ENCODE measurements around the gene GREM1.

The GREM1 gene

DNA sequence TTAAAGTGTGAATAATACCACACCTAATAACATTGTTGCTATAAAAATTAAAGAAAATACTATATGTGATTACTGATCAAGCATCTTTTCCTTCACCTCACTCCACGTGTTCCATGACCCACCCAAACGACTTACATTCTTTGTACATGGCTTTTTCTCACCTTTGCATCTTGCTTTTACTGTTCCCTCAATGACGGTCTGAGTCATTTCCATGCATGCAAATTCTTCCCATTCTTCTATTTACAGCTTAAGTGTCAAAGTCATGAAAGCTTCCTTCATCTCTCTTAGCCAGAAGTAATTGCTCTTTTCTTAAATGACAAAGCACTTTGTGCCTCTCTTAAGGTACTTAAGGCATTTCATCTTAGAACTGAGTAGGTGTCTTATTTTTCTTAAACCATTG is 64.0 kb downstream of the GREM1 start:
- DNase-seq, result no peak

GRCh38 chr15:32784581-32784980 is 66.8 kb downstream of the GREM1 start:
- DNase-seq, result no peak

GRCh38 chr15:32786906-32787305 is 69.1 kb downstream of the GREM1 start:
- no peak for DNase-seq

DNA sequence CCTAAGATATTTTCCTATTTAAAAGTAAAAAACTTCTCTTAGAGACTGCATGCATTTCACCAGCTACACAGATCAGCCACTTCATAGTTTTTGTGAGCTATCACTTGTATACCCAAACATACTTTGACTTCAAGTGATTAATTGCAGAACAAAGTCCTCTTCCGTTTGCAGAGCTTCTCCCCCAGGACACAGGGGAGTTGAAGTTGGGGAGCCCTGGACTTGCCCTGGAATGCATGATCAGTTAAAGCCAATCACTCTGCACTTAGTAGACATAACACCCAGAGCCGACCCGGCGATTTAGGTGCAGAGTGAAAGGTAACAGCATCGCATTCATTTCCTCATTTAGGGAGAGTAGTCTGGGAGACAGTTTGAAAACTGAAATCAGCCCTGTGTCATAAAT is 70.1 kb downstream of the GREM1 start:
- DNase-seq, result no peak

DNA sequence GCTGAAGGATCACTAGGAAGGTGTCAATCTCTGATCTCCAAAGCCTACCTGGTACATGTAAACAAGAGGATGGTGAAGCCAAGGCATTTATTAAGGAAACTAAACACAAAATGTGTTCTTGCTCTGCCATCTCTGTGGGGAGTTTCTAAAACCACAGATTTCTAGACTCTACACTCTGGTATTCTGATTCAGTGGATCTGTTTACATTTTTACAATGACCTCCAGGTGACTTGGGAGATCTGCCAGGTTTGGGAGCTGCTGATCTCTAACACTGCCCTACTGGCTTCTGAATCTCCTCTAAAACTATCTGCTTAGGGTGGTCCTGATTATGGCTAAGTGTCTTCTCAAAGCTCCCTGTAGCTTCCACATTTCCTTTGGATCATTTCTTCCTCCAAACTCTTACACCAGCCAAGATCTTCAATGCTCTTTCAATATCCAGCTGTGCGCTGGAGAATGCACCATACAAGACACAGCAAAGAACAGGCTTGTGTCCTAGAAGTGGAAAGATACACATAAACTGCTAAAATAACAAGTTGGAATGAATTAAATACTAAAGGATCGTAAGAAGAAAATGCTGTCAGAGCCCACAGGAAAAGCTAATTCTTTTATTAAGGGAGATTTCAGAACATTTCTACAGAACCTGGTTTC is 72.7 kb downstream of the GREM1 start:
- no peak for DNase-seq

GRCh38 chr15:32792436-32792835 is 74.6 kb downstream of the GREM1 start:
- DNase-seq, result no peak

All from hypothalamus (tissue), 51 donors.